IMR-90 (cell line): Measurements from ENCODE around the gene RPL23.

ENCODE experiments used
- CEBPB ChIP-seq: IDR thresholded peaks from 2 replicates; pipeline ENCODE4 v1.6.1; 2012; ENCODE audit warnings: low read depth, low read length, improper control_type of control experiment
- CHD1 ChIP-seq: IDR thresholded peaks from 2 replicates; pipeline ENCODE4 v1.6.1; 2012; ENCODE audit warnings: low read depth, low read length, improper control_type of control experiment
- FOS ChIP-seq: fragments of 150-350 bp; IDR thresholded peaks from 2 replicates; pipeline ENCODE4 v1.6.1; 2016; ENCODE audit warnings: low read depth, low read length
- NFE2L2 ChIP-seq: fragments of 150-350 bp; IDR thresholded peaks from 2 replicates; pipeline ENCODE4 v1.6.1; 2016; ENCODE audit warnings: low read depth, mild to moderate bottlenecking, low read length
- POLR2A ChIP-seq: IDR thresholded peaks from 2 replicates; pipeline ENCODE4 v1.6.1; 2012; ENCODE audit warnings: mild to moderate bottlenecking, low read depth, low read length
- RFX5 ChIP-seq: IDR thresholded peaks from 2 replicates; pipeline ENCODE4 v1.8.0; 2012; ENCODE audit warnings: low read depth, mild to moderate bottlenecking, low read length, moderate library complexity
- SMC3 ChIP-seq: fragments of 150-350 bp; IDR thresholded peaks from 2 replicates; pipeline ENCODE4 v1.6.1; 2016; ENCODE audit warnings: low read depth, mild to moderate bottlenecking, antibody characterized with exemption, low read length, moderate library complexity
- TF ChIP-seq, protein P1 (sequence below): conservative IDR thresholded peaks from 2 replicates; pipeline ENCODE4 v1.5.1; 2012; ENCODE audit warnings: mild to moderate bottlenecking, low read depth, low read length, improper control_type of control experiment
- TF ChIP-seq, protein P2 (sequence below): fragments of 150-350 bp; IDR thresholded peaks from 2 replicates; pipeline ENCODE4 v1.6.1; 2017; ENCODE audit warnings: mild to moderate bottlenecking, antibody characterized with exemption, low read length, low read depth

DNA sequence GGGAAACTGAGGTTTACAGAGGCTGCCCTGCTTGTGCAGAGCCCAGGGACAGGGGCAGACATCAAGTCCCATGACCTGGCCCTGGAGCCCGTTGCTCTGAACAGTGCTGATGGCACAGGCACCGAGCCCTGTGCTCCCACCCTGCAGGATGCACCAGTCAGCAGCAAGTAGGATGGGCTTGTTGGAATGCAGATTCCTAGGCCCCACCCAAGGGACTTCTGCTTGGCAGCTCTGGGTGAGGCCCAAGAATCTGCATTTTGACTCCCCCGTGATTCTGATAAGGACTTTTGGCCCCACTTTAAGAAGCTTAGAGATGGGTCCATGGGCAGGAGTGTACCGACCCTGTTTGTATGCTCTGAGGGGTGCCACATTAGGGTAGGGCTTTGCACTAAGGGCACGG is 39.6 kb upstream of the RPL23 start:
- TF ChIP-seq POLR2A (no peak), SMC3 (no peak), FOS (no peak), CEBPB (no peak), NFE2L2 (no peak), CHD1 (no peak), RFX5 (no peak)
- TF ChIP-seq, protein P1, sequence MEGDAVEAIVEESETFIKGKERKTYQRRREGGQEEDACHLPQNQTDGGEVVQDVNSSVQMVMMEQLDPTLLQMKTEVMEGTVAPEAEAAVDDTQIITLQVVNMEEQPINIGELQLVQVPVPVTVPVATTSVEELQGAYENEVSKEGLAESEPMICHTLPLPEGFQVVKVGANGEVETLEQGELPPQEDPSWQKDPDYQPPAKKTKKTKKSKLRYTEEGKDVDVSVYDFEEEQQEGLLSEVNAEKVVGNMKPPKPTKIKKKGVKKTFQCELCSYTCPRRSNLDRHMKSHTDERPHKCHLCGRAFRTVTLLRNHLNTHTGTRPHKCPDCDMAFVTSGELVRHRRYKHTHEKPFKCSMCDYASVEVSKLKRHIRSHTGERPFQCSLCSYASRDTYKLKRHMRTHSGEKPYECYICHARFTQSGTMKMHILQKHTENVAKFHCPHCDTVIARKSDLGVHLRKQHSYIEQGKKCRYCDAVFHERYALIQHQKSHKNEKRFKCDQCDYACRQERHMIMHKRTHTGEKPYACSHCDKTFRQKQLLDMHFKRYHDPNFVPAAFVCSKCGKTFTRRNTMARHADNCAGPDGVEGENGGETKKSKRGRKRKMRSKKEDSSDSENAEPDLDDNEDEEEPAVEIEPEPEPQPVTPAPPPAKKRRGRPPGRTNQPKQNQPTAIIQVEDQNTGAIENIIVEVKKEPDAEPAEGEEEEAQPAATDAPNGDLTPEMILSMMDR: no peak
- TF ChIP-seq, protein P2, sequence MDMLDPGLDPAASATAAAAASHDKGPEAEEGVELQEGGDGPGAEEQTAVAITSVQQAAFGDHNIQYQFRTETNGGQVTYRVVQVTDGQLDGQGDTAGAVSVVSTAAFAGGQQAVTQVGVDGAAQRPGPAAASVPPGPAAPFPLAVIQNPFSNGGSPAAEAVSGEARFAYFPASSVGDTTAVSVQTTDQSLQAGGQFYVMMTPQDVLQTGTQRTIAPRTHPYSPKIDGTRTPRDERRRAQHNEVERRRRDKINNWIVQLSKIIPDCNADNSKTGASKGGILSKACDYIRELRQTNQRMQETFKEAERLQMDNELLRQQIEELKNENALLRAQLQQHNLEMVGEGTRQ: no peak
